ENCODE results near the gene TIMM22.
"Not testable (repeated sequence)": the region's sequence is repeated elsewhere in the genome, so short reads cannot be mapped to it uniquely, and the experiment has no call there.

The TIMM22 gene

GRCh38 chr17:996554-997344 is at the start of gene TIMM22:
Gene TIMM22, plus strand, starts transcription at chr17:997129. Its CDS starts 14 bp downstream, at chr17:997143.
- DNase-seq, result peak; percentile 76

DNA sequence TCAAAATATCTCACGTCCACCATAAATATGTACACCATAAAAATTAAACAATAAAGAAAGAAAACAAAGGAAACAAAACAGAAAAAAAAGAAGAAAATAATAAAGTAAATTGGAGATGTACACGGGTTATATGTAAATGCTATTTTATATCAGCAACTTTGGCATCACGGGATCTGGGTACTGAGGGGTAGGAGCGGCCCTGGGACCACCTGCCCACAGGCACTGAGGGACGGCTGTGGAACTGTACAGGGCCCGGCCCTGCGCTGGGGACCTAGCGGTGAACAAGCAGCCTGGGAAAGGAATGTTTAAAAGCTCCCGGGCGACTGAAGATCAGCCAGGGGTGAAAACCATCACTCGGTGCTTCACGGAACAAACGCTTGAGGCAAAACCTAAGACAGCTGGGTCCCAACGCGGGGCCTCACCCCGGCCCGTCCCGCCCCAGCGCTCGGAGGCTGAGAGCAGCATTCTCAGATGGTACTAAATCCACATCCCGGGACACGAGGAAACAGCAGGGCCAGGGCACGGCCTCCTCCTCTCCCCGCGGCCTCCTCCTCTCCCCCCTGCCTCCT is 48.6 kb upstream of the TIMM22 start:
- DNase-seq, result no peak

DNA sequence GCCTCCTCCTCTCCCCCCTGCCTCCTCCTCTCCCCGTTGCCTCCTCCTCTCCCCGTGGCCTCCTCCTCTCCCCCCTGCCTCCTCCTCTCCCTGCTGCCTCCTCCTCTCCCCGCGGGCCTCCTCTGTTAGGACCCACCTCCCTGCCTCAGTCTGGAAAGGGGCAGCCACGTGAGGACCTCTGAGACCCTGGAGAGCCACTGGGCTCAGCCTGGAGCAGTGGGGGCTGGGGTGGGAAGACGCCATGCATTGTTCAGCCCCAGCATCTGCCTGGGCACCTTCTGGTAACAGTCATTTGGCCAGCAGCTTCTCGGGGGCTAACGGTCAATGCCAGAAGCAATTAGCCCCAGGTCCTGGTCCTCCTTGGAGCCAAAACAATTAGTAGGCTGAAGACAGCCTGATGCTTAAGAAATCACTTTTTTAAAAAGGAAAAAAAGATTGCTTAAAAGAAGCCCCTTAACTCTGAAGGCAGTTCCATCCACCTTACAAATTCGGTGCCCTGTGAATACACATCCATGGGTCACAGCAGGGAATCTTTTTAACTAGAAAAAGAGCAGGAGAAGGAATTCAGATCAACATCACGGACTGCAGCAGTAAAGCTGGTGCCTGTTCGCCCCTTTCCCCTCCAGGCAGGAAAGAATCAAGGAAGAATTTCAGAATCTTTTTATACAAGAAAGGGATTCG is 47.2 kb upstream of the TIMM22 start:
- no peak for DNase-seq

DNA sequence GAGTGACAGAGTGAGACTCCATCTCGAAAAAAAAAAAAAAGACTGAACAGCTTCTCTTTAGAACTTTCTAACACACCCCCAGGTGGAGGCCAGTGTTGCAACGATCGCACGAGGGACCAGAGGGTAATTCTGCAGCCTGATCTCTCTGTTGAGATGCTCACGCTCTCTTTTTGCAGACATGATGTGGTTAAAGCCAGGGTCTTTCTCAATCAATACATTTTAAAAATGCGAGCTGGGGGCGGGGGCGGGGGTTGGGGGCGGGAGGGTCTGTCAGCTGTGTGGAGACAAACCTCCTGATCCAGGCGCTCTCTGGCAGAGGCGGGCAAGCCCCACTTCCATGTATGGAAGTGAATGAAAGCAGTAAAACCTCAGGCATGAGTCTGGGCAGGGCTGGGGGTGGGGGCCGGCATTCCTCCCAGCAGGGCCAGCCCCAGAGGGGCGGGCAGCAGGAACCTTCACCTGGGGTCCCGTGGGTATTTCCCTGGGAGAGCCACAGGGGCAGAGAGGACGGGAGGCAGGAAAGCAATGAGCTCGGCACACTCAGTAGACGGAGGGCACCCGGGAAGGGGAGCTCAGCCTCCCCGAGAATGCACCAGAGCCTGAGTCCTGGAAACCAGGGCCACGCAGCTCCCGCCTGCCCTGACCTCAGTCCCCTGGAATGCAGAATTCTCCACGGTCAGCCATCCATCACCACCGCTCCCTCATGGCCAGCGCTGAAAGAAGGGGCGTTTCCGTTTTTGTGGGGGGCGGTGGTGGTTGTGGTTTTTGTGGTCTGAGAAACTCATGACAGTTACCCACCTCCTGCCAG is 45.4 kb upstream of the TIMM22 start:
- no peak for DNase-seq

GRCh38 chr17:952592-952991 is 44.3 kb upstream of the TIMM22 start:
- DNase-seq, result not testable (repeated sequence)

- DNase-seq, result no peak
Measured at GRCh38 chr17:953767-954166, 43.2 kb upstream of the TIMM22 start.

GRCh38 chr17:954431-955164 is 42.3 kb upstream of the TIMM22 start:
- DNase-seq, result no peak

DNA sequence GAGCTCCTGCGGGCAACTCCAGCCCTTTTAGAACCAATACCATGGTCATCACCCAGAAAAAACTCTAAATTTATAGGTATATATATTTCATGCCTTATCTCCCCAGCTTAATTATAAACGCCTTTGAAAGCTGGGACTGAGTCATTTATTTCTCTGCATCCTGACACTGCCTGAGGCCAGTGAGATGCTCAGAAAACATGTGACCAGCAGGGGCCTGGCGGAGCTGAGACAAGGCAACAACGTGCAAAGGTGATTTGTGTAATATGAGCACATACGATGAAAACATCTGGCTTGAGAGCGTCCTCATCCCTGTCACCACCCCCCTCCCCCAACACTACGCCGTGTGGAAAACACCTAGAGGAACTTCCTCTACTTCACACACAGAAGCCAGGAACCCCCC is 40.0 kb upstream of the TIMM22 start:
- DNase-seq, result no peak

GRCh38 chr17:957856-958421 is 39.0 kb upstream of the TIMM22 start:
- DNase-seq, result no peak

GRCh38 chr17:958712-959451 is 38.0 kb upstream of the TIMM22 start:
- no peak for DNase-seq

GRCh38 chr17:962166-962565 is 34.8 kb upstream of the TIMM22 start:
- DNase-seq, result no peak

- DNase-seq, result no peak
Measured at GRCh38 chr17:962670-963069, 34.3 kb upstream of the TIMM22 start.

DNA sequence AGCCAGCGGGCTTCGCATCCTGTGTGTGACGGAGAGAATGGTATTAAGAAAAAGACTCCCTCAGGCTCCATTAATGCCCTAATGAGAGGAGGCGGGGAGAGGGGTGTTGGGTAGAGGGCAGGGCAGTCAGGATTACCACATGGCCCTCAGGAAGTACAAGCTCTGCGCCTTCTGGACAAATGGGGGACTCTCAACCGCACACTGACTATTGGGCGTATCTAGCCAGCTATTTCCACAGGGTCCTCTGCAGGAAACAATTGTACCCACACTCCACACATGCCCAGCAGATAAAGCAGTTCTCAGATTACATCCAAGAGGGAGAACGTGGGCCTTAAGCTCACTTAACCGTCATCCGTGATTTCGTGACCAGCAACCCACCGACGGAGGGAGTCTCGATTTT is 32.1 kb upstream of the TIMM22 start:
- DNase-seq, result no peak

DNA sequence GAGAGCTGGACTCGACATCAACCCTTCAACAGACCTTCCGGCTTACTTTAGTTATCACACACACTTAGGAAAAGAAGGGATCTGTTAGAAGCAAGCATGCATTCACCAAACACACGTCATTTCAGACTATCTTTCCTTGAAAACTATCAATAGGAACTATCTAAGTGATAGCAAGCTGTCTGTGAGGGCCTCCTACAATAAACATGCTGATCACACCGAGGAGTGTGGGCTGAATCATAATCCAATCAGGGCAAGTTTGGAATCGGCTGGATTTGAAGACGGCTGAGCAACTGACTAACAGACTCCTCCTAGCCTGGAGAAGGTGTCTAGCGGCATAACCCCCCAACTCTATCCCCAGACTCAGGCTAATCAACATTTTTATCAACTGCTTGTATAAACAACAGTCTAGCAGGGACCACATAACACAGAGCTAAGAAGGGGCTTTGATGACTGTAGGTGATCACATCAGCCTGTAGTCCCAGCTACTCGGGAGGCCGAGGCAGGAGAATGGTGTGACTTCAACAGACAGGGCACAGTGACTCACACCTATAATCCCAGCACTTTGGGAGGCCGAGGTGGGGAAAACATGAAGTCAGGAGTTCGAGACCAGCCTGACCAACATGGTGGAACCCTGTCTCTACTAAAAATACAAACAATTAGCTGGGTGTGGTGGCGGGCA is 31.5 kb upstream of the TIMM22 start:
- no peak for DNase-seq

- DNase-seq, result no peak
Measured at GRCh38 chr17:967122-967521, 29.8 kb upstream of the TIMM22 start.

GRCh38 chr17:968812-969730 is 27.9 kb upstream of the TIMM22 start:
- DNase-seq, result no peak

- DNase-seq, result no peak
Measured at GRCh38 chr17:969811-970355, 27.0 kb upstream of the TIMM22 start.

DNA sequence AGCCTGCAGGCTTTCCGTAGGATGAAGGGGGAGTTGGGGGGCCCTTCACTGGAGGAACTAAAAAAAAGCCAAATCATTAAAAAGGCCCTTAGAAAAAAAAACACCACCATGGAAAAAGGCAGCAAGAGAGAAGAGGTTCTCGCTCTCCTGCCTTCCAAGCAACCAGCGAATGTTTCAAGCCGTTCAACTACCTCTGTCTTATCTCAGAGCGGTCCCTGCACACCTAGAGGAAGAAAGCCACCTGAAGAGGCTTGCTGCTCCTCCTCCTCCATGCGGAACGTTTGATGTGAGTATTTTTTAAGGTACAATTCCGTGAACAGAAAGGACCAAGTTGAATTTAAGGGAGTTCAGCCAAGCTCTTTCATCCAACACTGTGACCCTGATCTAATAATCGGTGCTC is 26.6 kb upstream of the TIMM22 start:
- DNase-seq, result no peak

DNA sequence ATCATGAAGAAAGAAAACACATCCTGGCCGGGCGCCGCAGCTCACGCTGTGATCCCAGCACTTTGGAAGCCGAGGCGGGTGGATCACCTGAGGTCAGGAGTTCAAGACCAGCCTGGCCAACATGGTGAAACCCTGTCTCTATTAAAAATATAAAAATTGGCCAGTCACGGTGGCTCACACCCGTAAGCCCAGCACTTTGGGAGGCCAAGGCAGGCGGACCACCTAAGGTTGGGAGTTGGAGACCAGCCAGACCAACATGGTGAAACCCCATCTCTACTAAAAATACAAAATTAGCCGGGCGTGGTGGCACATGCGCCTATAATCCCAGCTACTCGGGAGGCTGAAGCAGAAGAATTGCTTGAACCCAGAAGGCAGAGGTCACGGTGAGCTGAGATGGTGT is 25.1 kb upstream of the TIMM22 start:
- not testable (repeated sequence) for DNase-seq
